ENCODE results near the gene CHCT1. TPM values are rescaled to one million over a fixed set of nuclear protein-coding genes. Genes with fewer than 3 reads are reported as not detected.
A peak's percentile ranks its signal among the peaks of the same experiment; 100 is the strongest.

Gene CHCT1
- total RNA-seq, 1 donor from 2014 or later, result not detected

- H3K4me1 Mint-ChIP-seq (ENCODE audit: low read depth), result peaks cover 60% of the 10 kb centered on the region
- no peak overlapping the region for H3K4me3 Mint-ChIP-seq (ENCODE audit: unreplicated experiment)
- H3K9me3 Mint-ChIP-seq (ENCODE audit: low read depth), result no peaks in the 10 kb centered on the region
- H3K27me3 Mint-ChIP-seq (ENCODE audit: low read depth), result no peaks in the 10 kb centered on the region
- TF ChIP-seq CTCF (IDR thresholded peaks at IDR 0.05), result no peak
- peak overlapping the region; percentile 24 for H3K27ac Mint-ChIP-seq (ENCODE audit: unreplicated experiment)
- peaks cover 2% of the 10 kb centered on the region for H3K36me3 Mint-ChIP-seq (ENCODE audit: low read depth)
- no peak for DNase-seq (ENCODE audit: low spot score)
Measured at GRCh38 chr17:60386147-60387058, 35.9 kb upstream of the CHCT1 start.

GRCh38 chr17:60387666-60388065 is 34.6 kb upstream of the CHCT1 start:
- no peaks in the 10 kb centered on the region for H3K9me3 Mint-ChIP-seq (ENCODE audit: low read depth)
- H3K4me3 Mint-ChIP-seq (ENCODE audit: unreplicated experiment), result no peak overlapping the region
- no peak for TF ChIP-seq CTCF (IDR thresholded peaks at IDR 0.05)
- H3K36me3 Mint-ChIP-seq (ENCODE audit: low read depth), result peaks cover 2% of the 10 kb centered on the region
- no peak for DNase-seq (ENCODE audit: low spot score)
- H3K4me1 Mint-ChIP-seq (ENCODE audit: low read depth), result peaks cover 62% of the 10 kb centered on the region
- no peak overlapping the region for H3K27ac Mint-ChIP-seq (ENCODE audit: unreplicated experiment)
- no peaks in the 10 kb centered on the region for H3K27me3 Mint-ChIP-seq (ENCODE audit: low read depth)

GRCh38 chr17:60388742-60389141 is 33.5 kb upstream of the CHCT1 start:
- TF ChIP-seq CTCF (IDR thresholded peaks at IDR 0.05), result no peak
- peaks cover 2% of the 10 kb centered on the region for H3K36me3 Mint-ChIP-seq (ENCODE audit: low read depth)
- peak overlapping the region; percentile 27 for H3K27ac Mint-ChIP-seq (ENCODE audit: unreplicated experiment)
- DNase-seq (ENCODE audit: low spot score), result no peak
- no peaks in the 10 kb centered on the region for H3K9me3 Mint-ChIP-seq (ENCODE audit: low read depth)
- H3K4me3 Mint-ChIP-seq (ENCODE audit: unreplicated experiment), result no peak overlapping the region
- H3K4me1 Mint-ChIP-seq (ENCODE audit: low read depth), result peaks cover 65% of the 10 kb centered on the region
- H3K27me3 Mint-ChIP-seq (ENCODE audit: low read depth), result no peaks in the 10 kb centered on the region

GRCh38 chr17:60390186-60390585 is 32.1 kb upstream of the CHCT1 start:
- no peak for DNase-seq (ENCODE audit: low spot score)
- H3K4me1 Mint-ChIP-seq (ENCODE audit: low read depth), result peaks cover 54% of the 10 kb centered on the region
- H3K27me3 Mint-ChIP-seq (ENCODE audit: low read depth), result no peaks in the 10 kb centered on the region
- H3K36me3 Mint-ChIP-seq (ENCODE audit: low read depth), result no peaks in the 10 kb centered on the region
- H3K9me3 Mint-ChIP-seq (ENCODE audit: low read depth), result no peaks in the 10 kb centered on the region
- TF ChIP-seq CTCF (IDR thresholded peaks at IDR 0.05), result no peak
- peak overlapping the region; percentile 99 for H3K27ac Mint-ChIP-seq (ENCODE audit: unreplicated experiment)
- H3K4me3 Mint-ChIP-seq (ENCODE audit: unreplicated experiment), result peak overlapping the region; percentile 85

DNA sequence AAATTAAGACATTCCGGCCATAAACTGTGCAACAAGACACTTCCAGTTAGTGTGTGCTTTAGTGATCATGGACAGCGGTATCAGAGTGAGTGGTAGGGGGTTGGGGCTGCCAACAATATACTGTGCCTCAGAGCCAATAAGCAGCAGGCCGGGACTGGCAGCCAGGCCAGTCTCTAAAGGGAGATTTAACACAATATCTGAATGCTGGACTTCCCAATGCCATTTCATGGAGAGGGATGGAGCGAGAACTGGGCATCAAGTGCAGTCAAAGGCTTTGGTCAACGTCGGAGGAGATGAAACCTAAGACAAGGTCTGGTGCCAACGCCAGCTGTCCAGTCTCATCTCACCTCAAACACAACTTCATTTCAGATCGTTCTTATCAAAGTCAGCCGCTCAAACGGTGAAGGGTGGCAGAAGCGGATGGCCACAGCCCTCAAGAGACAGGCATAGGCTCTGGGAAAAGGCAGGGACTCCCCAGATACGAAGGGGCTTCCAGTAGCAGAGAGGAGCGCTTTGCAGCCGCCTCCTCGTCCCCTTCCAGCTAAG is 31.3 kb upstream of the CHCT1 start:
- TF ChIP-seq CTCF (IDR thresholded peaks at IDR 0.05), result no peak
- Mint-ChIP-seq H3K36me3 (ENCODE audit: low read depth) (no peaks in the 10 kb centered on the region), H3K4me3 (ENCODE audit: unreplicated experiment) (peak overlapping the region; percentile 85), H3K4me1 (ENCODE audit: low read depth) (peaks cover 47% of the 10 kb centered on the region), H3K27me3 (ENCODE audit: low read depth) (no peaks in the 10 kb centered on the region), H3K9me3 (ENCODE audit: low read depth) (no peaks in the 10 kb centered on the region), H3K27ac (ENCODE audit: unreplicated experiment) (peak overlapping the region; percentile 99)
- no peak for DNase-seq (ENCODE audit: low spot score)
